ENCODE results near the gene C4A.
"Not testable (repeated sequence)": the region's sequence is repeated elsewhere in the genome, so short reads cannot be mapped to it uniquely, and the experiment has no call there.

The C4A gene

DNA sequence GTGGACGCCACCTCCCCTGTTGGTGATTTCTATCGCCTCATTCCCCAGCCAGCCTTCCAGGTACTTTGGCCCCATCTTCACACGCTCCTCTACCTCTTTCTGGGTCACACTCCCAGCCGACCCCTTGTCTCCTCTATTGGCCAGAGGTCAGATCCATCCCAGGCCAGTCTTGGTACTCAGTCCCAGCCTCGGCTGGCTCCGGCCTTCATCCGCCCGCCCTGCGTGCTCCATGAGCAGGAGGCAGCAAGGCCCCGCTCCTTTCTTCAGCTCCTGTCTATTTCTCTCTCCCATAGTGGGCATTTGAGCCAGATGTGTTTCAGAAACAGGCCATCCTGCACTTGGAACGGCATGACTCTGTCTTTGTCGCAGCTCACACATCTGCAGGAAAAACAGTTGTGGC lies 20.2 kb upstream of the C4A start:
- DNase-seq, result no peak

GRCh38 chr6:31963921-31964320 lies 17.9 kb upstream of the C4A start:
- DNase-seq, result no peak

DNA sequence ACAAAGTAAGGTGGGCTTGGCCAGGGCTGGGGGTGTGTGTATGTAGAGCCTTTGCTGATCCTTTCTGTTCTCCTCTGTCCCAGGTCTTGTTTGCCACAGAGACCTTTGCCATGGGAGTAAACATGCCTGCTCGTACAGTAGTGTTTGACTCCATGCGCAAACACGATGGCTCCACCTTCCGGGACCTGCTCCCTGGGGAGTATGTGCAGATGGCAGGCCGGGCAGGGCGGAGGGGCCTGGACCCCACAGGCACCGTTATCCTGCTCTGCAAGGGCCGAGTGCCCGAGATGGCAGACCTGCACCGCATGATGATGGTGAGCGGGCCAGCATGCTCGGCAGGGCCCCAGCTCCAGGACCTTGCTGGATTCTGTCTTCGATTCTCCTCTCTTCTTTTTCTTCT lies 16.2 kb upstream of the C4A start:
- no peak for DNase-seq

GRCh38 chr6:31966506-31966905 lies 15.4 kb upstream of the C4A start:
- DNase-seq, result no peak

- no peak for DNase-seq
Observed at GRCh38 chr6:31966997-31967925, 14.6 kb upstream of the C4A start.

DNA sequence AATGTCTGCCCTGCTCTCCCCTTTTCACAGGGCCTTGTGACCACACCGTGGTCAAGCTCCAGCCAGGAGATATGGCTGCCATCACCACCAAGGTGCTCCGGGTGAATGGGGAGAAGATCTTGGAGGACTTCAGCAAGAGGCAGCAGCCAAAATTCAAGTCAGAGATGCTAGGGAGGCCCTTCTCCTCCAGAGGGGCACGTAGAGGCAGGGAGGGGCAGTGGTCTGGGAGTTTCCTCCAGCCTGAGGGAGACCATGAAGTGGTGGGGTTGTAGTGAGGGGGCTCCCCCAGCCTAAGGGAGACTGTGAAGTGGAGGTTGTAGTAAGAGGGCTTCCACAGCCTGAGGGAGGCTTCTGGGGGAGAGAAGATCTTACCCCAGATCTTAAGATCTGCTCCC lies 13.9 kb upstream of the C4A start:
- DNase-seq, result no peak

DNA sequence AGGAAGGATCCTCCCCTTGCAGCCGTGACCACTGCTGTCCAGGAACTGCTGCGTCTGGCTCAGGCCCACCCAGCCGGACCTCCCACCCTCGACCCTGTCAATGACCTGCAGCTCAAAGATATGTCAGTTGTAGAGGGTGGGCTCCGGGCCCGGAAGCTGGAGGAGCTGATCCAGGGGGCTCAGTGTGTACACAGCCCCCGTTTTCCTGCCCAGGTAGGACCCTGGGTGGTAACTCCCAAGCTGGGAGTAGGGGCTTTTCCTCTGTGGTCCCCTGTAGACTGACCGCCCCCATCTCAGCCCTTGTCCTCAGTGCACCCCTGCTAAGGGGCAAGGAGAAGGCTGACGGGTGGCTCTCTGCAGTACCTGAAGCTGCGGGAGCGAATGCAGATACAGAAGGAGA lies 13.5 kb upstream of the C4A start:
- DNase-seq, result no peak

GRCh38 chr6:31968791-31969711 lies 12.8 kb upstream of the C4A start:
- DNase-seq, result no peak

- DNase-seq, result no peak
Observed at GRCh38 chr6:31969712-31970603, 11.9 kb upstream of the C4A start.

- no peak for DNase-seq
Observed at GRCh38 chr6:31970604-31971271, 11.1 kb upstream of the C4A start.

- DNase-seq, result no peak
Observed at GRCh38 chr6:31971279-31971992, 10.4 kb upstream of the C4A start.

GRCh38 chr6:31971993-31972708 lies 9.7 kb upstream of the C4A start, which contains the start of gene DXO:
DXO (minus strand) TSS chr6:31972138; CDS start chr6:31971675, 463 bp downstream.
- DNase-seq, result peak; percentile 97 to 99

DNA sequence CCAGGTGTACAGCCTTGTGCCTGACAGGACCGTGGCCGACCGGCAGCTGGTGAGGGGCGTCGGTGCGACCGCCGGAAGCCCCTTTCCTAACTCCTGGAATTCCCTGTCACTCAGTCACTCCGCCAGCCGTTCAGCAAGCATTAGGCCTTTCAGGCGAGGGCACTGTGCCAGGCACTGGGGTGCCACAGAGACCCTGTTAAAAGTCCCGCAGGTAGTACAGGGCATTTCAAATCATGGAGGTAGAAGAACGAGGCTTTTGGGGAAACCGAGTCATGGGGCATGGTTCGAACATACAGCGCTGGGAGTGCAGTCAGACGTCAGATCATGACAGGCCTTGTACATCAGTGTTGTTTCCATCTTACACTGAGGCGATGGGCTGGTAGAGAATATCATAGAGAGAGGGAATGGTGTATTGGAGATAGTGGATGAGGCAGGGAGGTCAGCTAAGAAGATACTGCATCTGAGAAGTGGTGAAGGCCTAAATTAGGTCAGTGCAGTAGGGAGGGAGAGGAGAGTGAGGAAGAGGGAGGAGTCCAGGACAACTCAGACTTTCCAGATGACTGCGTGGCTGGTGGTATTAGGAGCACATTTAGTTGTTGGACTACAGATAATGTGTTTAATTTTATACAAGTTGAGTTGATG lies 9.0 kb upstream of the C4A start:
- DNase-seq, result no peak

DNA sequence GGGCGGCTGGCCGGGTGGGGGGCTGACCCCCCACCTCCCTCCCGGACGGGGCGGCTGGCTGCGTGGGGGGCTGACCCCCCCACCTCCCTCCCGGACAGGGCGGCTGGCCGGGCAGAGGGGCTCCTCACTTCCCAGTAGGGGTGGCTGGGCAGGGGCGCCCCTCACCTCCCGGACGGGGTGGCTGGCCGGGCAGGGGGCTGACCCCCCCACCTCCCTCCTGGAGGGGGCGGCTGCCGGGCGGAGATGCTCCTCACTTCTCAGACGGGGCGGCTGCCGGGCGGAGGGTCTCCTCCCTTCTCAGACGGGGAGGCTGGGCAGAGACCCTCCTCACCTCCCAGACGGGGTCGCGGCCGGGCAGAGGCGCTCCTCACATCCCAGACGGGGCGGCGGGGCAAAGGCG lies 5.8 kb upstream of the C4A start:
- not testable (repeated sequence) for DNase-seq

GRCh38 chr6:31977816-31978431 lies 3.9 kb upstream of the C4A start:
- DNase-seq, result no peak

GRCh38 chr6:31978831-31979230 lies 3.0 kb upstream of the C4A start:
- DNase-seq, result no peak

GRCh38 chr6:31979238-31979898 lies 2.5 kb upstream of the C4A start:
- no peak for DNase-seq

DNA sequence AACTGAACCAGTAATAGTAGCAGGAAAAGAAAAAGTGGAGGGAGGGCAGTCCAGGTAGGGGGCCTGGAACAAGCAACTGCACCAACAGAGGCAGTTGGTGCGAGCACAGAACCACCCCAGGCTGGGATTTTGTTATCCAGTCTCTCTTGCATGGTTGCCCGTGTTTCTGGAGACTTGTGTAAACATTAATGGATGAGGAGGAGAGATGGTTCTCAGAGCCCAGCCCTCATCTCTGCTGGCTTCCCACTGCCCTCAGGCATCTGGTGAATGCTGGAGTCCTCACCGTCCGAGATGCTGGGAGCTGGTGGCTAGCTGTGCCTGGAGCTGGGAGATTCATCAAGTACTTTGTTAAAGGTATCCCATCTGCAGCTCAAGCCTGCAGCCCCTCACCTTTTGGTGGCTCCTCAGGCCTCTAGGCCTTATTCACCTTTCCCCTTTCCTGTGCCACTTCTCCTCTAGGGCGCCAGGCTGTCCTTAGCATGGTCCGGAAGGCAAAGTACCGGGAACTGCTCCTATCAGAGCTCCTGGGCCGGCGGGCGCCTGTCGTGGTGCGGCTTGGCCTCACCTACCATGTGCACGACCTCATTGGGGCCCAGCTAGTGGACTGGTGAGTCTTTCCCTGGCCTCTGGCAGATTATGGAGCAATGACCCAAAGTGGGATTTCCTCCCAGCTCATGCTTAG lies 1.5 kb upstream of the C4A start:
- not testable (repeated sequence) for DNase-seq
